ENCODE data around the gene POU3F1.

POU3F1 gene

GRCh38 chr1:38075191-38075590, 28.6 kb upstream of the POU3F1 start:
- peaks cover 87% of the 10 kb centered on the region for H4K20me1 ChIP-seq (ENCODE audit: insufficient read depth, low read length)
- H3K9me3 ChIP-seq (ENCODE audit: insufficient read depth, low read length) = no peaks in the 10 kb centered on the region
- H3K4me2 ChIP-seq (ENCODE audit: low read length) = no peak overlapping the region
- TF ChIP-seq, protein P1, sequence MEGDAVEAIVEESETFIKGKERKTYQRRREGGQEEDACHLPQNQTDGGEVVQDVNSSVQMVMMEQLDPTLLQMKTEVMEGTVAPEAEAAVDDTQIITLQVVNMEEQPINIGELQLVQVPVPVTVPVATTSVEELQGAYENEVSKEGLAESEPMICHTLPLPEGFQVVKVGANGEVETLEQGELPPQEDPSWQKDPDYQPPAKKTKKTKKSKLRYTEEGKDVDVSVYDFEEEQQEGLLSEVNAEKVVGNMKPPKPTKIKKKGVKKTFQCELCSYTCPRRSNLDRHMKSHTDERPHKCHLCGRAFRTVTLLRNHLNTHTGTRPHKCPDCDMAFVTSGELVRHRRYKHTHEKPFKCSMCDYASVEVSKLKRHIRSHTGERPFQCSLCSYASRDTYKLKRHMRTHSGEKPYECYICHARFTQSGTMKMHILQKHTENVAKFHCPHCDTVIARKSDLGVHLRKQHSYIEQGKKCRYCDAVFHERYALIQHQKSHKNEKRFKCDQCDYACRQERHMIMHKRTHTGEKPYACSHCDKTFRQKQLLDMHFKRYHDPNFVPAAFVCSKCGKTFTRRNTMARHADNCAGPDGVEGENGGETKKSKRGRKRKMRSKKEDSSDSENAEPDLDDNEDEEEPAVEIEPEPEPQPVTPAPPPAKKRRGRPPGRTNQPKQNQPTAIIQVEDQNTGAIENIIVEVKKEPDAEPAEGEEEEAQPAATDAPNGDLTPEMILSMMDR (IDR thresholded peaks at IDR 0.05; ENCODE audit: low read depth, low read length) = no peak
- TF ChIP-seq EZH2phosphoT487 (IDR thresholded peaks at IDR 0.05; ENCODE audit: low read depth) = no peak
- peaks cover 23% of the 10 kb centered on the region for H3K4me1 ChIP-seq (ENCODE audit: low read length)
- H3K27me3 ChIP-seq (ENCODE audit: low read depth, low read length) = no peaks in the 10 kb centered on the region
- H3K4me3 ChIP-seq (ENCODE audit: low read length) = no peak overlapping the region
- no peak overlapping the region for H2AFZ ChIP-seq (ENCODE audit: low read depth, low read length)
- peaks cover 30% of the 10 kb centered on the region for H3K36me3 ChIP-seq (replicated peaks; ENCODE audit: low read depth, low read length)
- no peak overlapping the region for H3K9ac ChIP-seq (ENCODE audit: low read length)
- peaks cover 99% of the 10 kb centered on the region for H3K79me2 ChIP-seq (ENCODE audit: low read length)
- no peak overlapping the region for H3K27ac ChIP-seq (ENCODE audit: low read length)

DNA sequence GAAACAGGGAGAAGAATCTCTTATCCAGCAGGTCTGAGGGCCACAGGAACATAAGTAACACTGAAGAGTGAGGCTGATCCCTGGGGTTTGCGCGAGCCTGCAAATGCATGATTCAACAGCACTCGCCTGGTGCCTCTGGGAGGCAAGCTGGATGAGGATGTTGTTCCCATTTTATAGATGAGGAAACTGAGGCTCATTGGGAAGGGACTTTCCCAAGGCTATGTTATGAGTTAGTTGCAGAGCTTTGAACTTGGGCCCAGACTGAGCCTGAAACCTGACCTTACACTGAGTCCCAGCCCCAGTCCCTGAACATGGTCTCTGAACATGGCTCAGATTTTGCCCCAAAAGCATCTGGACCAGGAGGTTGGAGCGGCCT, 27.7 kb upstream of the POU3F1 start:
- H3K4me3 ChIP-seq (ENCODE audit: low read length) = no peak overlapping the region
- H3K4me1 ChIP-seq (ENCODE audit: low read length) = peaks cover 29% of the 10 kb centered on the region
- TF ChIP-seq, protein P1 (IDR thresholded peaks at IDR 0.05; ENCODE audit: low read depth, low read length) = no peak
- TF ChIP-seq EZH2phosphoT487 (IDR thresholded peaks at IDR 0.05; ENCODE audit: low read depth) = no peak
- H3K79me2 ChIP-seq (ENCODE audit: low read length) = peaks cover 100% of the 10 kb centered on the region
- H3K9ac ChIP-seq (ENCODE audit: low read length) = no peak overlapping the region
- no peak overlapping the region for H3K4me2 ChIP-seq (ENCODE audit: low read length)
- no peak overlapping the region for H2AFZ ChIP-seq (ENCODE audit: low read depth, low read length)
- peaks cover 95% of the 10 kb centered on the region for H4K20me1 ChIP-seq (ENCODE audit: insufficient read depth, low read length)
- H3K36me3 ChIP-seq (replicated peaks; ENCODE audit: low read depth, low read length) = peaks cover 29% of the 10 kb centered on the region
- H3K9me3 ChIP-seq (ENCODE audit: insufficient read depth, low read length) = no peaks in the 10 kb centered on the region
- H3K27me3 ChIP-seq (ENCODE audit: low read depth, low read length) = no peaks in the 10 kb centered on the region
- H3K27ac ChIP-seq (ENCODE audit: low read length) = no peak overlapping the region

GRCh38 chr1:38073534-38074301, 27.1 kb upstream of the POU3F1 start:
- Histone ChIP-seq H3K27ac (ENCODE audit: low read length) (no peak overlapping the region), H3K27me3 (ENCODE audit: low read depth, low read length) (no peaks in the 10 kb centered on the region), H4K20me1 (ENCODE audit: insufficient read depth, low read length) (peaks cover 95% of the 10 kb centered on the region), H3K9ac (ENCODE audit: low read length) (no peak overlapping the region), H3K4me3 (ENCODE audit: low read length) (no peak overlapping the region), H2AFZ (ENCODE audit: low read depth, low read length) (no peak overlapping the region), H3K79me2 (ENCODE audit: low read length) (peaks cover 100% of the 10 kb centered on the region), H3K4me2 (ENCODE audit: low read length) (no peak overlapping the region), H3K4me1 (ENCODE audit: low read length) (peaks cover 29% of the 10 kb centered on the region), H3K9me3 (ENCODE audit: insufficient read depth, low read length) (no peaks in the 10 kb centered on the region), H3K36me3 (replicated peaks; ENCODE audit: low read depth, low read length) (peaks cover 25% of the 10 kb centered on the region)
- TF ChIP-seq, protein P1 (IDR thresholded peaks at IDR 0.05; ENCODE audit: low read depth, low read length) = no peak
- no peak for TF ChIP-seq EZH2phosphoT487 (IDR thresholded peaks at IDR 0.05; ENCODE audit: low read depth)

DNA sequence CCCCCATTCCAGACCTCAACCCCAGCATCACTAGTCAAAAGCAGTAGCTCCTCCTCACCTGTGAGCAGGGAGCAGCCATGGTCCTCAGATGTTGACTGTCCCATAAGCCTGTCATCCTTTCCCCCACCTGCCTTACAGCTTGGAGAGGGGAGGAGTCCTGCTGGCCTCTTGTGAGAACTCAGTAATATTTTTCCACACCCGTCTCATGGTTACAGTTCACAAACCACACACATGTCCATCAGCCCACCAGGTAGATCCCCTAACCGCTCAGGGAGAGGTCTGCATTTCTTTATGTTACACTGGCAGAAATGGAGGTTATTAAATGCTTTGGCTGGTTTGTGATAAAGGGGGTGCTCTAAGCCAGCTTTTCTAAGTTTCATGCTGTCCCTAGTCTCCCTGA, 26.3 kb upstream of the POU3F1 start:
- TF ChIP-seq, protein P1 (IDR thresholded peaks at IDR 0.05; ENCODE audit: low read depth, low read length) = no peak
- TF ChIP-seq EZH2phosphoT487 (IDR thresholded peaks at IDR 0.05; ENCODE audit: low read depth) = no peak
- Histone ChIP-seq H3K4me2 (ENCODE audit: low read length) (no peak overlapping the region), H4K20me1 (ENCODE audit: insufficient read depth, low read length) (peaks cover 98% of the 10 kb centered on the region), H3K4me1 (ENCODE audit: low read length) (peaks cover 38% of the 10 kb centered on the region), H3K36me3 (replicated peaks; ENCODE audit: low read depth, low read length) (peaks cover 22% of the 10 kb centered on the region), H3K27me3 (ENCODE audit: low read depth, low read length) (no peaks in the 10 kb centered on the region), H3K9ac (ENCODE audit: low read length) (no peak overlapping the region), H3K4me3 (ENCODE audit: low read length) (no peak overlapping the region), H3K27ac (ENCODE audit: low read length) (no peak overlapping the region), H3K9me3 (ENCODE audit: insufficient read depth, low read length) (no peaks in the 10 kb centered on the region), H2AFZ (ENCODE audit: low read depth, low read length) (no peak overlapping the region), H3K79me2 (ENCODE audit: low read length) (peaks cover 100% of the 10 kb centered on the region)

Data from OCI-LY3 (cell line).